H9 (cell line): ENCODE data around the gene DMPK. TPM values are rescaled to one million over a fixed set of nuclear protein-coding genes. Genes with fewer than 3 reads are reported as not detected.

Source experiments
- DNase-seq: peaks from one replicate; pipeline ENCODE4 v3.0.0-alpha.2; 2017
- H2AFZ ChIP-seq: one replicate; pipeline ENCODE4 v1.6.1; 2013; ENCODE audit warnings: mild to moderate bottlenecking, low read length, control low read depth, moderate library complexity
- H2AK5ac ChIP-seq: 2 replicates; pipeline ENCODE4 v1.6.1; 2013; ENCODE audit warnings: low read length, control low read depth, mixed read lengths; ENCODE audit not compliant: insufficient read length
- H2BK120ac ChIP-seq: one replicate; pipeline ENCODE4 v1.6.1; 2013; ENCODE audit warnings: low read depth, mild to moderate bottlenecking, low read length, control low read depth, inconsistent platforms; ENCODE audit not compliant: poor library complexity, severe bottlenecking
- H2BK12ac ChIP-seq: 2 replicates; pipeline ENCODE4 v1.6.1; 2013; ENCODE audit warnings: low read length, control low read depth, mixed read lengths, low read depth; ENCODE audit not compliant: insufficient read length
- H2BK15ac ChIP-seq: 2 replicates; pipeline ENCODE4 v1.6.1; 2013; ENCODE audit warnings: low read depth, low read length, control low read depth
- H2BK20ac ChIP-seq: one replicate; pipeline ENCODE4 v1.6.1; 2013; ENCODE audit warnings: low read depth, mild to moderate bottlenecking, low read length, control low read depth, inconsistent platforms; ENCODE audit not compliant: poor library complexity, severe bottlenecking
- H2BK5ac ChIP-seq: 2 replicates; pipeline ENCODE4 v1.6.1; 2013; ENCODE audit warnings: low read length, control low read depth, mixed read lengths; ENCODE audit not compliant: insufficient read length
- H3K14ac ChIP-seq: 2 replicates; pipeline ENCODE4 v1.6.1; 2013; ENCODE audit warnings: low read length, control low read depth; ENCODE audit not compliant: insufficient read depth
- H3K18ac ChIP-seq: 2 replicates; pipeline ENCODE4 v1.6.1; 2013; ENCODE audit warnings: low read depth, mild to moderate bottlenecking, mixed read lengths, low read length, control low read depth; ENCODE audit not compliant: insufficient read length
- H3K23ac ChIP-seq: 2 replicates; pipeline ENCODE4 v1.6.1; 2013; ENCODE audit warnings: low read length, control low read depth, mixed read lengths, low read depth; ENCODE audit not compliant: insufficient read length
- H3K23me2 ChIP-seq: 2 replicates; pipeline ENCODE4 v1.6.1; 2013; ENCODE audit warnings: low read depth, mild to moderate bottlenecking, mixed read lengths, low read length, control low read depth; ENCODE audit not compliant: insufficient read length, poor library complexity, severe bottlenecking
- H3K27ac ChIP-seq: 2 replicates; pipeline ENCODE4 v1.5.1; 2013; ENCODE audit warnings: low read length, control low read depth, mixed read lengths, low read depth; ENCODE audit not compliant: insufficient read length
- H3K27me3 ChIP-seq: 2 replicates; pipeline ENCODE4 v1.6.1; 2013; ENCODE audit warnings: low read length, control low read depth, inconsistent platforms; ENCODE audit not compliant: insufficient read depth
- H3K4ac ChIP-seq: 2 replicates; pipeline ENCODE4 v1.6.1; 2013; ENCODE audit warnings: low read depth, mild to moderate bottlenecking, control low read depth, inconsistent platforms, low read length, moderate library complexity
- H3K4me1 ChIP-seq: 2 replicates; pipeline ENCODE4 v1.6.1; 2013; ENCODE audit warnings: low read length, control low read depth, inconsistent platforms; ENCODE audit not compliant: insufficient read depth
- H3K4me2 ChIP-seq: 2 replicates; pipeline ENCODE4 v1.6.1; 2013; ENCODE audit warnings: low read length, control low read depth, mixed read lengths; ENCODE audit not compliant: insufficient read length, insufficient read depth
- H3K56ac ChIP-seq: 2 replicates; pipeline ENCODE4 v1.6.1; 2013; ENCODE audit warnings: low read depth, mild to moderate bottlenecking, mixed read lengths, low read length, control low read depth; ENCODE audit not compliant: insufficient read length
- H3K79me1 ChIP-seq: 2 replicates; pipeline ENCODE4 v1.6.1; 2013; ENCODE audit warnings: low read depth, mild to moderate bottlenecking, moderate library complexity, low read length, control low read depth, inconsistent platforms; ENCODE audit not compliant: insufficient read depth, poor library complexity, severe bottlenecking
- H3K79me2 ChIP-seq: 2 replicates; pipeline ENCODE4 v1.6.1; 2013; ENCODE audit warnings: low read length, control low read depth, inconsistent platforms; ENCODE audit not compliant: insufficient read depth
- H3K9ac ChIP-seq: 2 replicates; pipeline ENCODE4 v1.6.1; 2013; ENCODE audit warnings: low read length, control low read depth, mixed read lengths; ENCODE audit not compliant: insufficient read length; ENCODE audit errors: extremely low read depth
- H3K9me3 ChIP-seq: one replicate; pipeline ENCODE4 v1.6.1; 2013; ENCODE audit warnings: low read depth, low read length, inconsistent platforms; ENCODE audit not compliant: control insufficient read depth
- H3T11ph ChIP-seq: one replicate; pipeline ENCODE4 v1.6.1; 2013; ENCODE audit warnings: mild to moderate bottlenecking, low read length, control low read depth, inconsistent platforms
- H4K20me1 ChIP-seq: one replicate; pipeline ENCODE4 v1.6.1; 2013; ENCODE audit not compliant: control insufficient read depth, insufficient read length, insufficient read depth
- H4K5ac ChIP-seq: 2 replicates; pipeline ENCODE4 v1.6.1; 2013; ENCODE audit warnings: low read depth, mild to moderate bottlenecking, mixed read lengths, low read length, control low read depth; ENCODE audit not compliant: insufficient read length
- H4K8ac ChIP-seq: replicated peaks from 2 replicates; pipeline ENCODE4 v1.6.1; 2013; ENCODE audit warnings: low read length, control low read depth, mixed read lengths, low read depth; ENCODE audit not compliant: insufficient read length
- H4K91ac ChIP-seq: 2 replicates; pipeline ENCODE4 v1.6.1; 2013; ENCODE audit warnings: low read depth, mild to moderate bottlenecking, moderate library complexity, mixed read lengths, low read length, control low read depth; ENCODE audit not compliant: insufficient read length
- H3K27ac Mint-ChIP-seq, 3 experiments: 2 replicates in 2 of 3; 3 replicates in 1 of 3; pipeline ENCODE4 v1.8.0; 2020 to 2021; ENCODE audit warnings: mixed read lengths in 3 of 3, mild to moderate bottlenecking in 1 of 3, moderate library complexity in 1 of 3
- H3K27me3 Mint-ChIP-seq: 2 replicates; pipeline ENCODE4 v1.8.0; 2021; ENCODE audit warnings: low read depth, mild to moderate bottlenecking, moderate library complexity, mixed read lengths
- H3K36me3 Mint-ChIP-seq, 3 experiments: 2 replicates in 2 of 3; 3 replicates in 1 of 3; pipeline ENCODE4 v1.8.0; 2020 to 2021; ENCODE audit warnings: low read depth in 3 of 3, mixed read lengths in 3 of 3; ENCODE audit not compliant: insufficient read depth in 1 of 3
- H3K4me1 Mint-ChIP-seq, 2 experiments: 2 replicates each; pipeline ENCODE4 v1.8.0; 2020; ENCODE audit warnings: mixed read lengths in 2 of 2
- H3K4me3 Mint-ChIP-seq, 2 experiments: 2 replicates in 1 of 2; 3 replicates in 1 of 2; pipeline ENCODE4 v1.8.0; 2020 to 2021; ENCODE audit warnings: mild to moderate bottlenecking in 2 of 2, mixed read lengths in 2 of 2, moderate library complexity in 1 of 2
- H3K9me3 Mint-ChIP-seq, 2 experiments: 2 replicates in 1 of 2; 3 replicates in 1 of 2; pipeline ENCODE4 v1.8.0; 2020; ENCODE audit warnings: mild to moderate bottlenecking in 2 of 2, mixed read lengths in 2 of 2, moderate library complexity in 1 of 2
- CTCF ChIP-seq: fragments of 200-600 bp; sonication (generic); conservative IDR thresholded peaks from 3 replicates; pipeline ENCODE4 v1.8.0; 2021; ENCODE audit warnings: antibody characterized with exemption, mild to moderate bottlenecking
- WGBS: extraction: QIAGEN DNeasy Blood & Tissue Kit; methylation state at CpG from one replicate; pipeline ENCODE4 v1.1.7; 2013; ENCODE audit warnings: missing lambda C conversion rate, low lambda C conversion rate, mixed read lengths; ENCODE audit not compliant: insufficient read length; ENCODE audit errors: extremely low coverage; 5-methylcytosine and 5-hydroxymethylcytosine counted together
- total RNA-seq: library from RNA; stranded (reverse); gene quantifications from 2 replicates; pipeline ENCODE4 v1.2.1, GENCODE V29; 2021

Gene DMPK
- total RNA-seq, 1 experiment from 2014 or later: 67.4 TPM

- Histone ChIP-seq H4K5ac (no peak overlapping the region), H3K27ac (no peak overlapping the region), H4K20me1 (no peaks in the 10 kb centered on the region), H3K56ac (no peak overlapping the region), H4K91ac (no peak overlapping the region), H3K4me1 (peaks cover 3% of the 10 kb centered on the region; the same call in 1 of the 2 replicates), H2BK15ac (no peak overlapping the region), H2BK120ac (no peak overlapping the region), H2AK5ac (no peak overlapping the region), H3T11ph (no peak overlapping the region), H3K9ac (no peak overlapping the region), H4K8ac (no peak overlapping the region), H3K4me2 (no peak overlapping the region), H3K14ac (no peak overlapping the region; the same call in 1 of the 2 replicates), H2BK12ac (no peak overlapping the region), H2BK5ac (no peak overlapping the region), H3K9me3 (no peaks in the 10 kb centered on the region), H2AFZ (no peak overlapping the region), H3K18ac (no peak overlapping the region), H3K23ac (no peak overlapping the region), H3K27me3 (no peaks in the 10 kb centered on the region; the same call in 1 of the 2 replicates), H3K4ac (no peak overlapping the region), H3K79me1 (no peaks in the 10 kb centered on the region), H3K23me2 (peaks cover 6% of the 10 kb centered on the region), H2BK20ac (no peak overlapping the region), H3K79me2 (no peaks in the 10 kb centered on the region)
- TF ChIP-seq CTCF: no peak
- no peak for DNase-seq
- H3K9me3 Mint-ChIP-seq: no peaks in the 10 kb centered on the region
- peaks cover 13 to 43% (median 37%) of the 10 kb centered on the region in 3 experiments; a peak in 6 of 7 replicates for H3K36me3 Mint-ChIP-seq
- no CpG with 5 or more reads among the region's 17 CpGs for WGBS
- peaks cover 18% of the 10 kb centered on the region for H3K27me3 Mint-ChIP-seq
- H3K4me3 Mint-ChIP-seq: no peak overlapping the region
- peaks cover 23 to 42% of the 10 kb centered on the region in 2 experiments for H3K4me1 Mint-ChIP-seq
- H3K27ac Mint-ChIP-seq: no peak overlapping the region; a peak in 2 of 7 replicates
Measured at GRCh38 chr19:45781214-45782161, 802 bp downstream of the DMPK start.
